Measurements from ENCODE around the gene SIGLEC9. TPM values are rescaled to one million over a fixed set of nuclear protein-coding genes. Genes with fewer than 3 reads are reported as not detected.
"Not testable (repeated sequence)": the region's sequence is repeated elsewhere in the genome, so short reads cannot be mapped to it uniquely, and the experiment has no call there.

Gene SIGLEC9
- total RNA-seq, 2 experiments from 2014 or later: 0.26 TPM; not detected in 1

GRCh38 chr19:51135004-51135403 lies 10.3 kb downstream of the SIGLEC9 start:
- Mint-ChIP-seq H3K4me1 (peaks cover 21% of the 10 kb centered on the region), H3K36me3 (peaks cover 1% of the 10 kb centered on the region), H3K4me3 (no peak overlapping the region), H3K27ac (no peak overlapping the region), H3K9me3 (ENCODE audit: low read depth) (peaks cover 2% of the 10 kb centered on the region), H3K27me3 (peaks cover 60% of the 10 kb centered on the region)
- DNase-seq (no peak), ATAC-seq (no peak)
- CTCF ChIA-PET: interaction anchor here (1.2 to 4.9 kb wide), 4 partner anchors 12 to 23 kb away, joined by 3 to 22 read pairs (median 5); no protein-coding TSS in a partner anchor

GRCh38 chr19:51135986-51136762 lies 11.5 kb downstream of the SIGLEC9 start:
- no peak for DNase-seq

GRCh38 chr19:51136851-51137551 lies 12.3 kb downstream of the SIGLEC9 start:
- DNase-seq (no peak), ATAC-seq (no peak)
- peaks cover 1% of the 10 kb centered on the region for H3K36me3 Mint-ChIP-seq
- peaks cover 11% of the 10 kb centered on the region for H3K4me1 Mint-ChIP-seq
- peaks cover 59% of the 10 kb centered on the region for H3K27me3 Mint-ChIP-seq
- CTCF ChIA-PET: interaction anchor here (1.3 to 4.9 kb wide), 2 partner anchors 21 to 520 kb away, joined by 4 to 22 read pairs; no protein-coding TSS in a partner anchor
- H3K9me3 Mint-ChIP-seq (ENCODE audit: low read depth): peaks cover 2% of the 10 kb centered on the region
- H3K4me3 Mint-ChIP-seq: no peak overlapping the region
- H3K27ac Mint-ChIP-seq: no peak overlapping the region

More at GRCh38 chr19:51135986-51136762, 11.5 kb downstream of the SIGLEC9 start:
- Mint-ChIP-seq H3K27me3 (peaks cover 60% of the 10 kb centered on the region), H3K4me3 (no peak overlapping the region), H3K36me3 (peaks cover 1% of the 10 kb centered on the region), H3K4me1 (peaks cover 14% of the 10 kb centered on the region), H3K27ac (no peak overlapping the region), H3K9me3 (ENCODE audit: low read depth) (peaks cover 2% of the 10 kb centered on the region)
- ATAC-seq: no peak
- CTCF ChIA-PET: interaction anchor here (1.4 to 4.9 kb wide), 3 partner anchors 14 to 22 kb away, joined by 3 to 22 read pairs (median 6); no protein-coding TSS in a partner anchor

- ATAC-seq: no peak
- CTCF ChIA-PET: interaction anchor here (0.7 to 4.9 kb wide), 3 partner anchors 20 to 519 kb away, joined by 3 to 22 read pairs (median 4); no protein-coding TSS in a partner anchor
- Mint-ChIP-seq H3K4me1 (peaks cover 4% of the 10 kb centered on the region), H3K36me3 (peaks cover 1% of the 10 kb centered on the region), H3K27me3 (peaks cover 59% of the 10 kb centered on the region), H3K9me3 (ENCODE audit: low read depth) (peaks cover 2% of the 10 kb centered on the region), H3K27ac (no peak overlapping the region), H3K4me3 (no peak overlapping the region)
- DNase-seq: no peak
Observed at GRCh38 chr19:51137792-51138425, 13.2 kb downstream of the SIGLEC9 start.

- Mint-ChIP-seq H3K27me3 (peaks cover 58% of the 10 kb centered on the region), H3K4me3 (no peak overlapping the region), H3K4me1 (peaks cover 4% of the 10 kb centered on the region), H3K36me3 (peaks cover 1% of the 10 kb centered on the region), H3K9me3 (ENCODE audit: low read depth) (peaks cover 2% of the 10 kb centered on the region), H3K27ac (no peak overlapping the region)
- CTCF ChIA-PET: interaction anchor here (1.3 kb wide), 1 partner anchor 519 kb away, joined by 4 read pairs; no protein-coding TSS in a partner anchor
- no peak for DNase-seq
- no peak for ATAC-seq
Observed at GRCh38 chr19:51138549-51138979, 13.9 kb downstream of the SIGLEC9 start.

GRCh38 chr19:51139299-51140014 lies 14.8 kb downstream of the SIGLEC9 start:
- peaks cover 4% of the 10 kb centered on the region for H3K4me1 Mint-ChIP-seq
- CTCF ChIA-PET: no interaction called here
- no peak for ATAC-seq
- H3K36me3 Mint-ChIP-seq: no peaks in the 10 kb centered on the region
- no peak overlapping the region for H3K27ac Mint-ChIP-seq
- DNase-seq: no peak
- no peak overlapping the region for H3K4me3 Mint-ChIP-seq
- peaks cover 2% of the 10 kb centered on the region for H3K9me3 Mint-ChIP-seq (ENCODE audit: low read depth)
- peaks cover 56% of the 10 kb centered on the region for H3K27me3 Mint-ChIP-seq

- no peak for ATAC-seq
- CTCF ChIA-PET: no interaction called here
Observed at GRCh38 chr19:51140441-51140840, 15.7 kb downstream of the SIGLEC9 start.

GRCh38 chr19:51141181-51141580 lies 16.5 kb downstream of the SIGLEC9 start:
- Mint-ChIP-seq H3K9me3 (ENCODE audit: low read depth) (no peaks in the 10 kb centered on the region), H3K27me3 (peaks cover 40% of the 10 kb centered on the region), H3K4me3 (no peak overlapping the region), H3K27ac (no peak overlapping the region), H3K36me3 (no peaks in the 10 kb centered on the region), H3K4me1 (peaks cover 4% of the 10 kb centered on the region)
- CTCF ChIA-PET: no interaction called here
- no peak for DNase-seq
- ATAC-seq: no peak

More at GRCh38 chr19:51140441-51140840, 15.7 kb downstream of the SIGLEC9 start:
- Mint-ChIP-seq H3K27me3 (peaks cover 46% of the 10 kb centered on the region), H3K9me3 (ENCODE audit: low read depth) (peaks cover under 1% of the 10 kb centered on the region), H3K27ac (no peak overlapping the region), H3K36me3 (no peaks in the 10 kb centered on the region), H3K4me1 (peaks cover 4% of the 10 kb centered on the region), H3K4me3 (no peak overlapping the region)
- DNase-seq: no peak

- no peak within 1 kb of the TSS for H3K4me3 Mint-ChIP-seq
- H3K36me3 Mint-ChIP-seq: no peaks in the 10 kb centered on the region
- H3K4me1 Mint-ChIP-seq: peaks cover 2% of the 10 kb centered on the region
- CTCF ChIA-PET: no interaction called here
- H3K27ac Mint-ChIP-seq: no peak within 1 kb of the TSS
- no peaks in the 10 kb centered on the region for H3K9me3 Mint-ChIP-seq (ENCODE audit: low read depth)
- peaks cover 34% of the 10 kb centered on the region for H3K27me3 Mint-ChIP-seq
- DNase-seq (no peak), ATAC-seq (no peak)
Observed at GRCh38 chr19:51142119-51142518, 17.4 kb downstream of the SIGLEC9 start, which contains the start of gene SIGLEC7. Gene SIGLEC7, plus strand, starts transcription at chr19:51142301. Its CDS starts 69 bp downstream, at chr19:51142370.

GRCh38 chr19:51142809-51143475 lies 18.2 kb downstream of the SIGLEC9 start:
- H3K27ac Mint-ChIP-seq, CTCF ChIA-PET, H3K4me3 Mint-ChIP-seq: not testable (repeated sequence)

GRCh38 chr19:51143486-51143885 lies 18.8 kb downstream of the SIGLEC9 start:
- Mint-ChIP-seq H3K27me3 (peaks cover 27% of the 10 kb centered on the region), H3K27ac (no peak overlapping the region), H3K9me3 (ENCODE audit: low read depth) (no peaks in the 10 kb centered on the region), H3K4me1 (no peaks in the 10 kb centered on the region), H3K36me3 (no peaks in the 10 kb centered on the region), H3K4me3 (no peak overlapping the region)
- ATAC-seq (no peak), DNase-seq (no peak)
- CTCF ChIA-PET: no interaction called here

More at GRCh38 chr19:51142809-51143475, 18.2 kb downstream of the SIGLEC9 start:
- not testable (repeated sequence) for H3K4me1 Mint-ChIP-seq; H3K9me3 Mint-ChIP-seq (ENCODE audit: low read depth); ATAC-seq; H3K36me3 Mint-ChIP-seq; DNase-seq
- H3K27me3 Mint-ChIP-seq: peaks cover 26% of the 10 kb centered on the region

- no peak for ATAC-seq
- Mint-ChIP-seq H3K27ac (no peak overlapping the region), H3K36me3 (no peaks in the 10 kb centered on the region), H3K9me3 (ENCODE audit: low read depth) (no peaks in the 10 kb centered on the region), H3K4me3 (no peak overlapping the region), H3K27me3 (peaks cover 30% of the 10 kb centered on the region), H3K4me1 (no peaks in the 10 kb centered on the region)
- no peak for DNase-seq
- CTCF ChIA-PET: interaction anchor here (4.4 kb wide), 1 partner anchor 14 kb away, joined by 21 read pairs; no protein-coding TSS in a partner anchor
Observed at GRCh38 chr19:51144482-51145045, 19.9 kb downstream of the SIGLEC9 start.

All from activated CD8-positive, alpha-beta memory T cell treated with anti-CD3 and anti-CD28 coated beads, Interleukin-2, amount 10 ng/mL, durations not matched to agents 7 days and 5 days (primary cell).